Stimulated activated CD8-positive, alpha-beta memory T cell treated with anti-CD3 and anti-CD28 coated beads, Interleukin-15, amount 100 ng/mL, for 48 hours (primary cell): ENCODE data around the gene ZNF768.
"Not testable (repeated sequence)": the region's sequence is repeated elsewhere in the genome, so short reads cannot be mapped to it uniquely, and the experiment has no call there.

ENCODE experiments used
- DNase-seq, 2 donors: peaks; one replicate each; pipeline ENCODE4 v3.0.0-alpha.2; 2020; ENCODE audit warnings: low read depth in 2 of 2

Gene ZNF768

DNA sequence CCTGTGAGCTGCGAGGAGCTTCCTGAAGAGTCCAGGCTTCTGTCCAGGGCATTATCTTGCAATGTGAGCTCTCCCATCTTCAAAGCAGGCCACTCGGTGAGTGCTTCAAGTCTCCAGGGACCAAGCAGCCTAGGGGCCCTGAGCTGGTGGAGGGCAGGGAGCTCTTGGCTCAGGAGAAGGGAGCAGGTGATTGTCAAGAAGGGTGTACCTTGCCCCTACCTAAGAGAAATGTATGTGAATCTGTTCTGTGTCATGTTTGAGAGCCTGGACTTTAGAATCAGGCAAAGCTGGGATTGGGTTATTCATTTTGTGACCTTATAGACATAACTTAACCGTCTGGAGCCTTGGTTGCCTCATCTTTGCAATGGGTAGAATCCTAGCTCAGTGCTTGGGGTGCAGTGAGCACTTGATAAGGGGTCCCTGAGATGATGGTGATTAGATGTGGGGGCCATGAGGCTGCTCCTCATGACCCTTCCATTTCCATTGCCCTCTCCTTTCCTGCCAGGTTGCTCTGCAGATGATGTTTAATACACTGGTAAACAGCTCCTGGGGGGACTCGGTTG, 15.9 kb downstream of the ZNF768 start:
- no peak for DNase-seq

GRCh38 chr16:30509081-30509765, 17.1 kb downstream of the ZNF768 start:
- DNase-seq: no peak

DNA sequence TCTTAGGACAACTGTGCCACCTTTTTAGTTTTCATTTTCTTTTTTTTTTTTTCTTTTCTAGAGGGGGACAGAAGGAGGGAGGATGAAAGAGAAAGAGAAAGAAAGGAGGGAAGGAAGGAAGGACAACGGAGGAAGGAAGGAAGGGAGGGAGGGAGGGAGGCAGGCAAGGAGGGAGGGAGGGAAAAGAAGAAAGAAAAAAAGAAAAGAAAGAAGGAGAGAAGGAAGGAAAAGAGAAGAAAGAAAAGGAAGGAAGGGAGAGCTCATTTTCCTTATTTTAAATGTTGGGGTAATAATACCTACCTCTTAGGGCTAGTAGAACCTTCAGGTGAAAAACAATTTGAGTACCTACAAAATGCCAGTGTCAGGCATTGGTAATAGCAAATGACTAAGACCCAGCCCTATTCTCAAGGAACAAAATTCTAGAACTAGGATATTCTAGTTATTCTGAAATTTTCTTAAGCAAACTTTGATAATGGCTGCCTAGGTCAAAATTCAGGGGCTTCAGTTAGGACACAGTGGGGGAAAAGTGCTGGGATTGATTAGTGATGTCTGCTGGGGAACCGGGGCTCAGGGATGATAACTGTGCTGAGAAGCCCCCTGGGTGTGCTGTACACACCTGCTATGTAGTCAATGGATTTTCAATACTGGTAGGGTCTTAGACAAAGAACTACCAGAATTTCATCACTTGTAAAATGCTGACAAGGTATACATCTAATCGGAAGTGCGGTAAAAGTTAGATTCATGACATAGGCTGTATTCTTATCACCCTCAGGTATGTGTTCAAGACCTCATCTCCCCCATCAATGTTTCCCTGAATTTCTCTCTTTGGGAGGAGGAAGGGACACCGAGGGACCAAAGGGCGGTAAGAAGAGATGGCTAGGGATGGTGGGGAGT, 22.7 kb downstream of the ZNF768 start:
- DNase-seq: no peak

DNA sequence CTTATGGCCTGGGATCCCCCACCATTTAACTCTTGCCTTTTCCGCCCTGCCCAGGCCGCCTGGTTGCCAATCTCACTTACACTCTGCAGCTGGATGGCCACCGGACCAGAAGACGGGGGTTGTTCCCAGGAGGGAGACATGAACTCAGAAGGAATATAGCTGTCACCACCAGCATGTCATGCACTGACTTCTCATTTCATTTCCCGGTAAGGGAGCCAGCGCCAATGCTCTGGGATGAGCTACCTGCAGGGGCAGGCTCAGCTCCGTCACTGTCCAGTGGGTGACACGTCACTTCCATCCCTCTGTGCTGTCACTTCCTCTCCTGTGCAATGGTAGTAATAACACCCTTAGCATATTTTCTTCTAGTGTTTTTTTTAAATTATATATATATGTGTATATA, 27.1 kb downstream of the ZNF768 start:
- DNase-seq: no peak

DNA sequence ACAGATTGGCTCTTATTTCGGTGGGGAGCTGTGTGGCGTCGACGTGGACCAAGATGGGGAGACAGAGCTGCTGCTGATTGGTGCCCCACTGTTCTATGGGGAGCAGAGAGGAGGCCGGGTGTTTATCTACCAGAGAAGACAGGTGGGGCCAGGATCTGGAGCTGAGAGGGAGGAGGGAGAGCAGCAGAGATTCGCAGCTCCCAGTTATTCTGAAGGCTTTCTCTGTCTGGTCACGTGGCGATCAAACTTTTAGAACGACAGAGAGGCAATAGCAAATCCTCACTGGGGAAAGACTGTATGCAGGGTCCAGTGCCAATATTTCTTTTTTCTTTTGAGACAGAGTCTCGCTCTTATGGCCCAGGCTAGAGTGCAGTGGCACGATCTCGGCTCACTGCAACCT, 31.7 kb downstream of the ZNF768 start:
- no peak for DNase-seq

- no peak for DNase-seq
Measured at GRCh38 chr16:30493941-30494488, 32.4 kb downstream of the ZNF768 start.

DNA sequence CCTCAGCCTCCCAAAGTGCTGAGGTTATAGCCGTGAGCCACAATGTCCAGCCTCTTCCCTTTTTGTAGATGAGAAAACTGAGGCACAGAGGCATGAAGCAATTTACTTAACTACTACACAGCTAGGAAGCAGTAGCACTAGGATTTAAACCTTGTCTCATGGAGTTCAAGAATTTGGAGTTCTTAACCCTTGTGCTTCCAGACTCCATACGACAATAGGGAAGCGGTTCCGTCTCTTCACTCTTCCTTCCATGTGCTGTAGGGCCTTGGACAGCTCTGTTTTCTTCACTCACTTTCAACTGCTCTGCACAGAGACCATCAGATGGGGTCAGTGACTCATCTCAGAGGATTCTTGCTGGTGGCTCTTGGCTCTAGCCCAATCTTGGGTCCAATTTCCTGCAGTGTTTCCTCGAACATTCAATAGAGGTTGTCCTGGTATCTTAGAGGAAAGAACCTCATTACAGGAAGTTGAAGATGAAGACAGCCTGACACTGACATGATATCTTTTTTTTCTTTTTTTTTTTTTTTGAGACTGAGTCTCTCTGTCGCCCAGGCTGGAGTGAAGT, 34.5 kb downstream of the ZNF768 start:
- no peak for DNase-seq

DNA sequence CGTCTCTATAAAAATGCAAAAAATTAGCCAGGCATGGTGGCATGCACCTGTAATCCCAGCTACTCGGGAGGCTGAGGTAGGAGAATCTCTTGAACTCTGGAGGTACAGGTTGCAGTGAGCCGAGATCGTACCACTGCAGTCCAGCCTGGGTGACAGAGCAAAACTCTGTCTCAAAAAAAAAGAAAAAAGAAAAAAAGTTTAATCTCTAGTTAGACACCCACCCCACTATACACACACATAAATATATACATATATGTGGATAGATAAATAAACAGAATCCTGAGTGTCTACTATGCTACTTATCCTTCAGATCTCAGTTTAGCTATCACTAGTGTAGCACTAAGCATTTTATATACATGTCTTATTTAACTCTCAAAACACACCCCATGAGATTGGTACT, 35.1 kb downstream of the ZNF768 start:
- DNase-seq: no peak

DNA sequence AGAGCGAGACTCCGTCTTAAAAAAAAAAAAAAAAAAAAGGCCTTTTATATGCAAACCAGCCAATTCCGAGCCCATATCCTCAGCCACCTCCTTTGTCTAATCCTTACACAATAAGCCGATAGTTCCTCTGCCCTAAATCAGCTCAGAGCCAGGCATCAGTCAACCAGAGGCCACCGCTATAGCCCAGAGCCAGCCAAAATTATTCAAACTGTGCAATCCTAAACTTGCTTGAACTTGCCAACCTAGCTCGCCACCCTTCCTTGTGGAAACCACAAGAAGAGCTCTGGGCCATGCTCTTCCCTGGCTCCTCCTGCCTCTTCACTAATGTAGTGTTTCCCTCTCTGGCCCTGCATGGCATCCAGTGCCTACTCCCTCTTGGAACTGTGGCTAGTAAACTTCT, 36.2 kb downstream of the ZNF768 start:
- DNase-seq: no peak

- DNase-seq: no peak
Measured at GRCh38 chr16:30488764-30489605, 37.4 kb downstream of the ZNF768 start.

DNA sequence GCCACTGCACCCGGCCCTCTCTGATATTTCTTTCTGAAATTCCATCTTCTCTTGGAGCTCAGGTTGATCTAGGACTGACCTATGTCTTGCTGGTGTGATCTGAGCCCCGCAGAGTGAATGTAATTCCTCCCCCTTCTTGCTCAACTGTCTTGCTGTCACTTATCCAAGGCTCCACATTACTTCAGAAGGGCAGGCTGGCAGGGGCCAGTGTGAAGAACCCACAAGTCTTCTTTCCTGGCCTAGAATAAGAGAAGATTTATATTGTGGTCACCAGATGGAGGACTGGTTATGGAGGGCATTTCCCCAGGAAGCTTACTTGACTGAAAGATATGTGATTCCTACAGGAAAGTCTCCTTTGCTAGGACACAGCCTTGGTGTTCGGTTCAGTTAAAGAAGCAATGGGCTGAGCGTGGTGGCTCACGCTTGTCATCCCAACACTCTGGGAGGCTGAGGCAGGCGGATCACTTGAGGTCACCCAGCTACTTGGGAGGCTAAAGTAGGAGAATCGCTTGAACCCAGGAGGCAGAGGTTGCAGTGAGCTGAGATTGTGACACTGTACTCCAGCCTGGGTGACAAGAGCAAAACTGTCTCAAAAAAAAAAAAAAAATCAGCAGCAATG, 40.4 kb downstream of the ZNF768 start:
- no peak for DNase-seq

DNA sequence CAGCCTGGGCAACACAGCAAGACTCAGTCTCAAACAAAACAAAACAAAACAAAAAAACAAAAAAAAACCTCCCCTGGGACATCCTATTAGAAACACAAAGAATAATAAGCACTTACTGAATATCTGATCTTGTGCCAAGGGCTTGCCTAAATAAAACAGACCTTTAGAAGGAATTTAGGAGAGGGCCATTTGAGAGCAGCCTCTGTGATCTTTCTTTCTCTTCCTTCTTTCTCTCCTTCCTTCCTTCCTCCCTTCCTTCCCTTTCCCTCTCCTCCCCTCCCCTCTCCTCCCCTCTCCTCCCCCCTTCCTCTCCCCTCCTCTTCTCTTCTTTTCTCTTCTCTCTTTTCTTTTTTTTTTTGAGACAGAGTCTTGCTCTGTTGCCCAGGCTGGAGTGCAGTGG, 41.5 kb downstream of the ZNF768 start:
- no peak for DNase-seq

DNA sequence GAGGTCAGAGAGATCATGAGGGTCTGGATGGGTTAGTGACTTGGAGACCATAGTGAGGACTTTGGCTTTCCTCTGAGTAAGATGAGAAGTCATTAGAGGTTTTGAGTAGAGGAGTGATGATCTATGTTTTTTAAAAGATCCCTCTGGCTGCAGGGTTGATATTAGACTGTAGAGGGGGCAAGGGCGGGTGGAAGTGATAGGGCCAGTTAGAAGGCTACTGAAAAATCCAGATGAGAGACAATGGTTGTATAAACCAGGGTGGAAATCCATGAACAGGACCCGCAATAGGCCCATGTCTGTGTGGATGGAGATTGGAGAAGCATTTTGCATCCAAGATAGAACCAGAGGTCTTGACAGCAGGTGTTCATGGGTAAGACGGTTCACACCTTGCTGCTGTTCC, 44.0 kb downstream of the ZNF768 start:
- no peak for DNase-seq

DNA sequence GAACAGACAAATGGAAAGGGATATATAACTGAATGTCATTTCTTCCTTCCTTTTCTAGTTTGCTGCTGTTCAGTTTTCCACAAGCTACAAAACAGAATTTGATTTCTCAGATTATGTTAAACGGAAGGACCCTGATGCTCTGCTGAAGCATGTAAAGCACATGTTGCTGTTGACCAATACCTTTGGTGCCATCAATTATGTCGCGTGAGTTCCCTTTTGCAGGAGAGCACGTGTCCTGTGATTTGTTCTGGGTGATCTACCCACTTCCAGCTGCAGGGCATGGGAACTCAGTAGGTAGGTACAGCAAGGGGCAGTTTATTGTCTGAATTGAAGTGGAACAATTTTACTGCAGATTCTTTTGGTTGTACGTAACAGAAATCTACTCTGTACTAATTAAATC, 45.0 kb downstream of the ZNF768 start:
- DNase-seq: no peak

DNA sequence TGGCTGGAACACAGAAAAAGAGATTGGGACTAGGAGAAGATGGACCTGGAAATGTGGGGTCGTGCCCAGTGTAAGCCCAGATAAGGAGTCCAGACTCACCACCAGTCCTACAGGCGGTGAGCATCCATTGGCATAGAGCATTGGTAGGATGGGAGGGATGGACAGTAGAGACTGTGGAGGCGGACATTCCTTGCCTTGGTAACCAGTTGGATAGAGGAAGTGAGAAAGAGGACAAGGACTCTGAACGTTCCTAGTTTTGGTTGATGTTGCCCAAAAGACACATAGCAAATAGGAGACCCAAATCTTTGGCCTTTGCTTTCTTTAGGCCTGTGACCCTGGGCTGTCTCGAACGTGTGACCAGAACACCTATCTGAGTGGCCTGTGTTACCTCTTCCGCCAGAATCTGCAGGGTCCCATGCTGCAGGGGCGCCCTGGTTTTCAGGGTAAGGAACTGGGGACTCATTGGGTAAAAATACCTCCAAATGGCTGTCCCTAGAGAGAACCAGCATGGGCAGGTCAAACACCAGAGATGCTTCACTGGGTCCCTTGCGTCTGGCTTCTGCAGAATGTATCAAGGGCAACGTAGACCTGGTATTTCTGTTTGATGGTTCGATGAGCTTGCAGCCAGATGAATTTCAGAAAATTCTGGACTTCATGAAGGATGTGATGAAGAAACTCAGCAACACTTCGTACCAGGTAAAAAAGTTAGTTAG, 47.4 kb downstream of the ZNF768 start:
- no peak for DNase-seq

- DNase-seq: not testable (repeated sequence)
Measured at GRCh38 chr16:30477773-30478172, 48.6 kb downstream of the ZNF768 start.

DNA sequence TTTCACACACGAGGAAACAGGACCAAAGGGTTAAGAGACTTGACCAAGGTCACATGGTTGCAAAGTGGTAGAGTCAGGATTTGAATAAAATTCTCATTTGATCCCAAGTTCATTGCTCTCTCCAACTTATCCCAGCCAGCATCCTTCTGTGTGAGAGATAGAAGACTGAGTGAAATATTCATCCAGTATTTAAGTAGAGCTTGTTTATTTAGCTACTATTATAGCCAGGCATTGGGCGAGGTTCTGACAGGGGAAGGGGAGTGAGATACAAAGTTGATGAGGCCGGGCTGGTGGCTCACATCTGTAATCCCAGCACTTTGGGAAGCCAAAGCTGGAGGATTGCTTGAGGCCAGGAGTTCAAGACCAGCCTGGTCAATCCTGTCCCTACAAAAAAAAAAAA, 49.4 kb downstream of the ZNF768 start:
- no peak for DNase-seq

DNA sequence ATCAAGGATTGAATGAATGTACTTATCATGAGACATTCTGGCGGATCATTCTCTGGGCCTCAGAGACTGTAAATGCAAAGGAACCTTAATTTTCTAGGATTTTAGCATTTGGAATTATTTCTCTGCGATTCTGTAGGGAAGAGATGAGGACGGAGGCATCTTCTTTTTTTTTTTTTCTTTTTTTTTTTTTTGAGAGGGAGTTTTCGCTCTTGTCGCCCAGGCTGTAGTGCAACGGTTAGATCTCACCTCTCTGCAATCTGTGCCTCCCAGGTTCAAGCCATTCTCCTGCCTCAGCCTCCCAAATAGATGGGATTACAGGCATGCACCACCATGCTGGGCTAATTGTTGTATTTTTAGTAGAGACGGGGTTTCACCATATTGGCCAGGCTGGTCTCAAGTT, 51.7 kb downstream of the ZNF768 start:
- DNase-seq: no peak

- no peak for DNase-seq
Measured at GRCh38 chr16:30474074-30474452, 52.3 kb downstream of the ZNF768 start.
